ENCODE measurements around the gene ZNF234.
"Not testable (repeated sequence)": the region's sequence is repeated elsewhere in the genome, so short reads cannot be mapped to it uniquely, and the experiment has no call there.

The ZNF234 gene

DNA sequence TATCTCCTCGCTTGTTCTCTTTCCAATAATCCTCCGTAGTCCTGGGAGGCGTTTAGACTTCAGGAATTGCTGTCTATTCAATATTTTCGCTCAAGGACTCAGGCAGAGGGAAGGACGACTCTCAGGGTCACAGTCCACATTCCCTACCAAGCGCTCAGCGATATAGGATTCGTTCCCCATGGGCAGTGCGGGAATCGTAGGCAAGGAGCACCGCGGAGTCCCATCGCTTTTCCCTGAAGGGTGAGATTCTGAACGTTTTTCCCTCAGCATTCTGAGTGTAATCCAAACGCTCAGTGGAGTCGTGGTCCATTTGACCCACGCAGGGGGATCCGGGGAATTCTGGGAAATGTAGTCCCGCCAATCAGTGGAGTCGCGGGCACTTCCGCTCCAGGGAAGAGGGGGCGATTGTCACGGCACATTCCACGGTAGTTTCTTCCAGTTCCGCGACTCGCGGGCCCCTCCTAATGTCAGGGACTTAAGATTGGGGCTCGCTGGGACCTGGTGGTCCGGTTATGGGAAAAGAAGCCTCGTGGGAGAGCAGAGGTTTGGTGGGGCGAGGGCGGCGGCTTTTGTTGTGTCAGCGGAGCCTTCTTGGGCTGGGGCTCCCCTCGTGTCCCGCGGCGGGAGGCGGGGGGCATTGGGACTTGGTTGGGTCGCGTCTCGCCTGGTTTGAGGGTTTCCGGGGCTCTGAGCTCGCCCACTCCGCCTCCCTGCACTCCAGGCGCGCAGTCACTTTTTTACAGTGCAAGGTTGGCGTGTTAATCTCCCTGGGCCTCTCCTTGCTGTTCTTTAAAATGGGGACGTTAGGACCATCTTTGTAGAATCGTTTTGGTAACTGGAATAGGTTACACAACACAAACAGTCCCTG is at the start of gene ZNF234:
Gene ZNF234, plus strand, starts transcription at position 364 of the 868 bp plus-strand sequence. CDS start 3,079 bp downstream, outside the sequence.
- peak; percentile 25 for DNase-seq

DNA sequence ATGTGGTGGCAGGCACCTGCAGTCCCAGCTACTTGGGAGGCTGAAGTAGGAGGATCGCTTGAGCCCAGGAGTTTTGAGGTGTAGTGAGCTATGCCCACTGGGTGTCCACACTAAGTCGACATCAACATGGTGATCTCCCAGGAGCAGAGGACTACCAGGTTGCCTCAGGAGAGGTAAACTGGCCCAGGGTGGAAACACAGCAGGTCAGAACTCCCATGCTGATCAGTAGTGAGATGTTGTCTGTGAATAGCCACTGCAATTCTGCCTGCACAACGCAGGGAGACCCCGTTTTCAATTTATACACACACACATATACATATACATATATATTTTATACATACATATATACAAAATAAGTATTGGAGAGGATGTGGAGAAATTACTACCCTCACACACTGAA is 49.2 kb upstream of the ZNF234 start:
- no peak for DNase-seq

DNA sequence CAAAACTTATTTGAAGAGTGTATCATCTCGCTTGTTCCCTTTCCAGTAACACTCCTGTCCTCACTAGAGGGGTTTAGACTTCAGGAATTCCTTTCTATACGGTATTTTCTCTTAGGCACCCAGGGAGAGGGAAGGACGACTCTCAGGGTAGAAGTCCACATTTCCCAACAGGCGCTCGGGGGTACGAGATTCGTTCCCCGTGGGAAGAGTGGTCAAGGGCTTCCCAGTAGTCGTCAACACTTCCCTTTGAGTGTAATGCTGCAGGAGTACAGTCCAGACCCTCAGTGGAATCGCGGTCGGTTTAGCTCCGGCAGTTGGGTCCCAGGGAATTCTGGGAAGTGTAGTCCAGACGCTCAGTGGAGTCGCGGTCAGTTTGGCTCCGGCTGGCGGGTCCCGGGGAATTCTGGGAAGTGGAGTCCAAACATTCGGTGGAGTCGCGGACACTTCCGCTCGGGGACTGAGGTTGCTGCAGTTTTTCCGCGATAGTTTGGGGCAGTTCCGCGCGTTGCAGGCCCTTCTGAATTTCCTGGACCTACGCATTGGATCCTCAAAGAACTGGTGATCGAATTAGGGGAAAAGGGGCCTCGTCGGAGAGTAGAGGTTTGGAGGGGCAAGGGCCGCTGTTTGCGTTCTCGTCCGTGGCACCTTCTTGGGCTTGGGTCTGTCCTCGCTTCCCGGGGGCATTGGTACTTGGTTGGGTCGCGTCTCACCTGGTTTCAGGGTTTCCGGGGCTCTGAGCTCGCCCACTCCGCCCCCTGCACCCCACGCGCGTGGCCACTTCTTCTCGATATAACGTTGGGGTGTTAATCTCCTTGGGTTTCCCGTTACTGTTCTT is 47.2 kb upstream of the ZNF234 start, which contains the start of gene ZNF224:
Gene ZNF224, plus strand, starts transcription at position 431 of the 835 bp plus-strand sequence. CDS start 3,513 bp downstream, outside the sequence.
- DNase-seq: peak; percentile 84

DNA sequence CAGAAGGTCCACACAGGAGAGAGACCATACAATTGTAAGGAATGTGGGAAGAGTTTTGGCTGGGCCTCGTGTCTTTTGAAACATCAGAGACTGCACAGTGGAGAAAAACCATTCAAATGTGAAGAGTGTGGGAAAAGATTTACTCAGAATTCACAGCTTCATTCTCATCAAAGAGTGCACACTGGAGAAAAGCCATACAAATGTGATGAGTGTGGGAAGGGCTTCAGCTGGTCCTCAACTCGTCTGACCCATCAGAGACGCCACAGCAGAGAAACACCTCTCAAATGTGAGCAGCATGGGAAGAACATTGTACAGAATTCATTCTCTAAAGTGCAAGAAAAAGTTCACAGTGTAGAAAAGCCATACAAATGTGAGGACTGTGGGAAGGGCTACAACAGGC is 33.6 kb upstream of the ZNF234 start:
- DNase-seq: no peak

GRCh38 chr19:44109458-44109857 is 31.9 kb upstream of the ZNF234 start:
- no peak for DNase-seq

- DNase-seq: no peak
These were observed 29.4 kb upstream of the ZNF234 start for GRCh38 chr19:44111910-44112463.

- no peak for DNase-seq
These were observed 28.6 kb upstream of the ZNF234 start for GRCh38 chr19:44112802-44113137.

- DNase-seq: peak; percentile 97
These were observed 28.1 kb upstream of the ZNF234 start, which contains the start of gene ZNF225 for GRCh38 chr19:44113138-44113783. ZNF225 (plus strand) TSS chr19:44113399; CDS start chr19:44115828, 2,429 bp downstream.

DNA sequence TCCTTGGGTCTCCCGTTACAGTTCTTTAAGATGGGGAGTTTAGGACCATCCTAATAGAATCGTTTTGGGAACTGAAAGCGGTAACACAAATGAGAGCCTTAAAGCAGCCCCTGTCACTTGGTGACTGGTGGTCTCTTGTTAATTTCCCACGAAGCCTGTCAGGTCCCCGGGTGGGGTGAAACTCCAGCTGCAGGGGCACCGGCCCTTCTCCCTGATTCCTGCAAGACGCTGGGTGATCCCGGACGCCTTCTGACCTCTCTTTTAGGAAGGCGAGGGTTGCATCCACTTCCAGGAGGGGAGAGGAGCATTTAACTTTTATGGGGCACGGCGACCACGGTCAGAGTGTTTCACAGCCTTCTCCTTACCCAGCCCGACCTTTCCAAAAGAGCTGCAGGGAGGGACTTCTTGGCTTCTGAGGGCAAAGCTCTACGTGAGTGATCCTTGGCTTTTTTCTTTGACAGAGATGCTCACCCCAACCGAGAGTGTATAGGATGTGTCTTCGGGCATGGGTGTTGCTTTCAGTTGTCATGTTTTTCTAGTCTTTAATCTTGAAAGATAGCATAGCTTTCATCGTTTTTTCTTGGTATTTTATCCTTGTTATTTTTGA is 27.5 kb upstream of the ZNF234 start:
- no peak for DNase-seq

DNA sequence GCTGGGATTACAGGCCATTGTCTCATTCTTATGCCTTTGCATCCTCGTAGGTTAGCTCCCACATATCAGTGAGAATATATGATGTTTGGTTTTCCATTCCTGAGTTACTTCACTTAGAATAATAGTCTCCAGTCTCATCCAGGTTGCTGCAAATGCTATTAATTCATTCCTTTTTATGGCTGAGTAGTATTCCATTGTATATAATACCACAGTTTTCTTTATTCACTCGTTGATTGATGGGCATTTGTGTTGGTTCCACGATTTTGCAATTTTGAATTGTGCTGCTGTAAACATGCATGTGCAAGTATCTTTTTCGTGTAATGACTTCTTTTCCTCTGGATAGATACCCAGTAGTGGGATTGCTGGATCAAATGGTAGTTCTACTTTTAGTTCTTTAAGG is 20.2 kb upstream of the ZNF234 start:
- DNase-seq: not testable (repeated sequence)

- no peak for DNase-seq
These were observed 9.4 kb upstream of the ZNF234 start for GRCh38 chr19:44131955-44132354.

DNA sequence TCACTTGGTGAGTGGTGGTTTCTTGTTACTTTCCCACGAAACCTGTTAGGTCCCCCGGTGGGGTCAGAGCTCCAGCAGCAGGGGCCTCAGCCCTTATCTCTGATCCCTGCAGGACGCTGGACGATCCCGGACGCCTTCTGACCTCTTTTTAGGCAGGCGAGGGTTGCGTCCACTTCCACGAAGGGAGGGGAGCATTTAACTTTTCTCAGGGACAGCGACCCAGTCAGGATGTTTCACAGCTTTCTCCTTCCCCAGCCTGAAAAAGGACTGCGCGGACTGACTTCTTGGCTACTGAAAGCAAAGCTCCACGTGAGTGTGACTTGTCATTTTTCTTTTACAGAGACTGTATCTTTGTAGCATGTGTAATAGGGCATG is 692 bp downstream of the ZNF234 start:
- DNase-seq: no peak

DNA sequence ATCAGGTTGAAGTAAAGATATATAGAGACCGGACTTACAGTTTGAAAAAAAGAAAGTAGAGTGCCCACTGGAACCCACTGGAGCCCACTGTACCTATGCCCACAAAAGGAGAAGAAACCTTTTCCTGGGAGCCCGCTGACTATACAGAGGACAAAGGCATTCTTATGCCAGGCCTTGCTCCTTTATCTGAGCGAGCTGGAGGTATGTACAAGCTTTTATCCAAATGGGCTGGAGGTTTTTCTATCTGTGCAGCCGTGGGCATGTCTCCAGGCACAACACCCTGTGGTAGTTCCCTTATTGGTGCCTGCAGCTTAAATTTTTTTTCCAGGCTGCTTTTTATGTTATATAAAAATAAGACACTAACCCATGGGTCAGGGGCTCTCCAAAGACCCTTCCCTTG is 8.4 kb downstream of the ZNF234 start:
- DNase-seq: no peak

- DNase-seq: no peak
These were observed 10.1 kb downstream of the ZNF234 start for GRCh38 chr19:44151491-44151890.

DNA sequence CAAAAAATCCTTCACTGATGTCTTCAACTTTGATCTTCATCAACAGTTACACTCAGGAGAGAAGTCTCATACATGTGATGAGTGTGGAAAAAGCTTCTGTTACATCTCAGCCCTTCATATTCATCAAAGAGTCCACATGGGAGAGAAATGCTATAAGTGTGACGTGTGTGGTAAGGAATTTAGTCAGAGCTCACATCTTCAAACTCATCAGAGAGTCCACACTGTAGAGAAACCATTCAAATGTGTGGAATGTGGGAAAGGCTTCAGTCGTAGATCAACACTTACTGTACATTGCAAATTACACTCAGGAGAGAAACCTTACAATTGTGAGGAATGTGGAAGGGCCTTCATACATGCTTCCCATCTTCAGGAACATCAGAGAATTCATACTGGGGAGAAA is 15.1 kb downstream of the ZNF234 start:
- DNase-seq: no peak

DNA sequence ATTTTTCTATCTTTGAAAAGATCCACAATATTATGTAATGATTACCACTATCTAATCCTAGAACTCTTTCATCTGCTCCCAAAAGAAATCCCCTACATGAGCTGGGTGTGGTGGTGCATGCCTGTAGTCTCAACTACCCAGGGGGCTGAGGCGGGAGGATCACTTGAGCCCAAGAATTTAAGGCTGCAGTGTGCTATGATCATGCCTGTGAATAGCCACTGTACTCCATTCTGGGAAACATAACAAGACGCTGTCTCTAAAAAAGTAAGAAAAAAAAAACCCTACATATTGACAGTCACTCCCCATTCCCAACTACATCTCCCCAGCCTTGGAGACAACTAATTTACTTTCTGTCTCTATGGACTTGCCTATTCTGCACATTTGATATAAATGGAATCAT is 22.4 kb downstream of the ZNF234 start:
- DNase-seq: no peak

- DNase-seq: no peak
These were observed 22.9 kb downstream of the ZNF234 start for GRCh38 chr19:44164327-44164672.

DNA sequence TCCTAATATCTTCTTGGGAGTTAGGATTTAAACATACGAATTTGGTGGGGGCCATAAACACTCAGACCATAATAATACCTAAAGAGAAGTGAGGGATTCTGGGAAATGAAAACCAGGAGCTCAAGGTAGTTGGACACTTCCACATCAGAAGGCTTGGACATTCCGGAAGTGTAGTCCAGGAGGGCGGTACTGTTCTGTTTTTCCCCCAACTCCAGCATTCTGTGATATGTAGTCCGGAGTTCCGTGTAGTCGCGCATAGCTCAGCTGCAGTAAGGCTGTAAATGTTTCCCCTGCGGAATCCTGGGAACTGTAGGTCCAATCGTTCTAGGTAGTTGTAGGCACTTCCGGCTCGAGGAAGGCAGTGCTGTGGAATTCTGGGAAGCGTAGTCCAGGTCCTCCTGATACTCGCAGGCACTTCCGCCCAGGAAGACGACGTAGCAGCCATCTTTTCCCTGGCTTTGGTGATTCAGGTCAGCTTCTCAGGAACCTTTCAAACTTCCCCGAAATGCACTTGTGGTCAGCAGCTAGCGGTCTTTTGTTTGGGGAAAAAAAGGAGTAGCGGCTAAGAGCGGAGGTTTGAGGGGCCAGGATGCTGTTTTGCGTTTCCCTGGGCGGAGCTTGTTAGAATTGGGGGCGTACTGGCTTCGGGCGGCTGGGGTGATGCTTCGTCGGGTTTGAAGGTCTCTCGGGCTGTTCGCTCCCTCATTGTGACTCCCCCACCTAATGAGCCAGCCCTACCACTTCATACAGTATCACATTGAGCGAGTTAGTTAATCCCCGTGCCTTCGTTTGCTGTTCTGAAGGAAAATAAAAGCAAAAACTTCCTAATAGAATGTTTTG is 23.5 kb downstream of the ZNF234 start, which contains the start of gene ZNF226:
Gene ZNF226, plus strand, starts transcription at position 428 of the 840 bp plus-strand sequence. CDS start 4,981 bp downstream, outside the sequence.
- DNase-seq: peak; percentile 99

GRCh38 chr19:44170660-44171059 is 29.3 kb downstream of the ZNF234 start:
- DNase-seq: not testable (repeated sequence)

- DNase-seq: no peak
These were observed 35.2 kb downstream of the ZNF234 start for GRCh38 chr19:44176590-44176989.

GRCh38 chr19:44180968-44181367 is 39.6 kb downstream of the ZNF234 start:
- no peak for DNase-seq
